ENCODE measurements around the gene TRAPPC8. TPM values are rescaled to one million over a fixed set of nuclear protein-coding genes. Genes with fewer than 3 reads are reported as not detected.
"Not testable (repeated sequence)": the region's sequence is repeated elsewhere in the genome, so short reads cannot be mapped to it uniquely, and the experiment has no call there.

The TRAPPC8 gene
- total and polyA plus RNA-seq, 2 donors: 18.2 to 119 TPM

GRCh38 chr18:31860488-31860887 is 82.4 kb downstream of the TRAPPC8 start:
- H3K27ac ChIP-seq (ENCODE audit: low read depth): no peak overlapping the region
- peaks cover under 1% of the 10 kb centered on the region for H3K36me3 ChIP-seq (ENCODE audit: insufficient read depth)
- no peaks in the 10 kb centered on the region for H3K4me1 ChIP-seq (ENCODE audit: insufficient read depth)
- H3K4me3 ChIP-seq (ENCODE audit: low read depth, low read length): no peak overlapping the region
- no peak for DNase-seq (ENCODE audit: extremely low spot score)

GRCh38 chr18:31857526-31858106 is 85.3 kb downstream of the TRAPPC8 start:
- H3K36me3 ChIP-seq (ENCODE audit: insufficient read depth): peaks cover 2% of the 10 kb centered on the region
- no peak overlapping the region for H3K4me3 ChIP-seq (ENCODE audit: low read depth, low read length)
- no peak for DNase-seq (ENCODE audit: extremely low spot score)
- no peak overlapping the region for H3K27ac ChIP-seq (ENCODE audit: low read depth)
- H3K4me1 ChIP-seq (ENCODE audit: insufficient read depth): no peaks in the 10 kb centered on the region
- WGBS: 82% methylated on average over 6 of the region's 6 CpGs

GRCh38 chr18:31850844-31851243 is 92.1 kb downstream of the TRAPPC8 start:
- Histone ChIP-seq H3K4me3 (ENCODE audit: low read depth, low read length) (no peak overlapping the region), H3K4me1 (ENCODE audit: insufficient read depth) (no peaks in the 10 kb centered on the region), H3K27ac (ENCODE audit: low read depth) (no peak overlapping the region), H3K36me3 (ENCODE audit: insufficient read depth) (peaks cover 5% of the 10 kb centered on the region)
- 73% methylated on average over 1 of the region's 1 CpG for WGBS
- no peak for DNase-seq (ENCODE audit: extremely low spot score)

GRCh38 chr18:31840499-31840898 is 102.4 kb downstream of the TRAPPC8 start:
- no peak for DNase-seq (ENCODE audit: extremely low spot score)
- WGBS: 94% methylated on average over 2 of the region's 2 CpGs
- peaks cover 6% of the 10 kb centered on the region for H3K36me3 ChIP-seq (ENCODE audit: insufficient read depth)

GRCh38 chr18:31837879-31838278 is 105.0 kb downstream of the TRAPPC8 start:
- Histone ChIP-seq H3K4me1 (ENCODE audit: insufficient read depth) (no peaks in the 10 kb centered on the region), H3K27ac (ENCODE audit: low read depth) (no peak overlapping the region), H3K4me3 (ENCODE audit: low read depth, low read length) (no peak overlapping the region), H3K36me3 (ENCODE audit: insufficient read depth) (peaks cover 6% of the 10 kb centered on the region)
- no peak for DNase-seq (ENCODE audit: extremely low spot score)
- WGBS: 98% methylated on average over 3 of the region's 3 CpGs

More at GRCh38 chr18:31840499-31840898, 102.4 kb downstream of the TRAPPC8 start:
- no peaks in the 10 kb centered on the region for H3K4me1 ChIP-seq (ENCODE audit: insufficient read depth)
- H3K27ac ChIP-seq (ENCODE audit: low read depth): no peak overlapping the region
- no peak overlapping the region for H3K4me3 ChIP-seq (ENCODE audit: low read depth, low read length)

GRCh38 chr18:31835528-31836133 is 107.3 kb downstream of the TRAPPC8 start:
- H3K4me3 ChIP-seq (ENCODE audit: low read depth, low read length): no peak overlapping the region
- DNase-seq (ENCODE audit: extremely low spot score): no peak
- peaks cover 4% of the 10 kb centered on the region for H3K36me3 ChIP-seq (ENCODE audit: insufficient read depth)
- 77% methylated on average over 4 of the region's 4 CpGs for WGBS
- no peaks in the 10 kb centered on the region for H3K4me1 ChIP-seq (ENCODE audit: insufficient read depth)
- no peak overlapping the region for H3K27ac ChIP-seq (ENCODE audit: low read depth)

GRCh38 chr18:31831903-31832302 is 111.0 kb downstream of the TRAPPC8 start:
- Histone ChIP-seq H3K4me3 (ENCODE audit: low read depth, low read length) (no peak overlapping the region), H3K4me1 (ENCODE audit: insufficient read depth) (no peaks in the 10 kb centered on the region), H3K36me3 (ENCODE audit: insufficient read depth) (peaks cover 1% of the 10 kb centered on the region), H3K27ac (ENCODE audit: low read depth) (no peak overlapping the region)
- 96% methylated on average over 1 of the region's 1 CpG for WGBS
- DNase-seq (ENCODE audit: extremely low spot score): no peak

- Histone ChIP-seq H3K4me1 (ENCODE audit: insufficient read depth) (no peaks in the 10 kb centered on the region), H3K4me3 (ENCODE audit: low read depth, low read length) (no peak overlapping the region), H3K27ac (ENCODE audit: low read depth) (no peak overlapping the region), H3K36me3 (ENCODE audit: insufficient read depth) (no peaks in the 10 kb centered on the region)
- no peak for DNase-seq (ENCODE audit: extremely low spot score)
- 96% methylated on average over 3 of the region's 3 CpGs for WGBS
Measured at GRCh38 chr18:31830686-31831085, 112.2 kb downstream of the TRAPPC8 start.

GRCh38 chr18:31828613-31829012 is 114.3 kb downstream of the TRAPPC8 start:
- Histone ChIP-seq H3K4me3 (ENCODE audit: low read depth, low read length) (no peak overlapping the region), H3K27ac (ENCODE audit: low read depth) (no peak overlapping the region), H3K4me1 (ENCODE audit: insufficient read depth) (no peaks in the 10 kb centered on the region), H3K36me3 (ENCODE audit: insufficient read depth) (no peaks in the 10 kb centered on the region)
- WGBS: 97% methylated on average over 10 of the region's 10 CpGs
- DNase-seq (ENCODE audit: extremely low spot score): no peak

- not testable (repeated sequence) for DNase-seq (ENCODE audit: extremely low spot score); H3K4me1 ChIP-seq (ENCODE audit: insufficient read depth); H3K27ac ChIP-seq (ENCODE audit: low read depth); H3K36me3 ChIP-seq (ENCODE audit: insufficient read depth); H3K4me3 ChIP-seq (ENCODE audit: low read depth, low read length)
- 87% methylated on average over 10 of the region's 10 CpGs for WGBS
Measured at GRCh38 chr18:31826673-31827325, 116.1 kb downstream of the TRAPPC8 start.

- Histone ChIP-seq H3K36me3 (ENCODE audit: insufficient read depth) (no peaks in the 10 kb centered on the region), H3K27ac (ENCODE audit: low read depth) (no peak overlapping the region), H3K4me1 (ENCODE audit: insufficient read depth) (no peaks in the 10 kb centered on the region), H3K4me3 (ENCODE audit: low read depth, low read length) (no peak overlapping the region)
- WGBS: 49% methylated on average over 3 of the region's 3 CpGs
- no peak for DNase-seq (ENCODE audit: extremely low spot score)
Measured at GRCh38 chr18:31825772-31826171, 117.2 kb downstream of the TRAPPC8 start.

GRCh38 chr18:31821545-31822171 is 121.3 kb downstream of the TRAPPC8 start:
- Histone ChIP-seq H3K4me3 (ENCODE audit: low read depth, low read length) (no peak overlapping the region), H3K36me3 (ENCODE audit: insufficient read depth) (no peaks in the 10 kb centered on the region), H3K4me1 (ENCODE audit: insufficient read depth) (peaks cover 2% of the 10 kb centered on the region), H3K27ac (ENCODE audit: low read depth) (no peak overlapping the region)
- no peak for DNase-seq (ENCODE audit: extremely low spot score)
- WGBS: 27% methylated on average over 8 of the region's 8 CpGs

GRCh38 chr18:31819925-31820229 is 123.1 kb downstream of the TRAPPC8 start:
- Histone ChIP-seq H3K36me3 (ENCODE audit: insufficient read depth) (no peaks in the 10 kb centered on the region), H3K27ac (ENCODE audit: low read depth) (no peak overlapping the region), H3K4me1 (ENCODE audit: insufficient read depth) (peaks cover 2% of the 10 kb centered on the region), H3K4me3 (ENCODE audit: low read depth, low read length) (no peak overlapping the region)
- WGBS: 88% methylated on average over 1 of the region's 1 CpG
- no peak for DNase-seq (ENCODE audit: extremely low spot score)
